Measurements from ENCODE around the gene ADAM30. TPM values are rescaled to one million over a fixed set of nuclear protein-coding genes. Genes with fewer than 3 reads are reported as not detected.
"Not testable (repeated sequence)": the region's sequence is repeated elsewhere in the genome, so short reads cannot be mapped to it uniquely, and the experiment has no call there.

The ADAM30 gene
- total RNA-seq, 1 donor from 2014 or later, result not detected

- DNase-seq (ENCODE audit: low spot score), result no peak
Observed at GRCh38 chr1:119879510-119880434, 16.5 kb downstream of the ADAM30 start.

GRCh38 chr1:119878171-119878570, 18.1 kb downstream of the ADAM30 start:
- no peak for DNase-seq (ENCODE audit: low spot score)

GRCh38 chr1:119874186-119874585, 22.1 kb downstream of the ADAM30 start:
- DNase-seq (ENCODE audit: low spot score), result no peak

GRCh38 chr1:119873135-119874015, 22.9 kb downstream of the ADAM30 start:
- DNase-seq (ENCODE audit: low spot score), result no peak

DNA sequence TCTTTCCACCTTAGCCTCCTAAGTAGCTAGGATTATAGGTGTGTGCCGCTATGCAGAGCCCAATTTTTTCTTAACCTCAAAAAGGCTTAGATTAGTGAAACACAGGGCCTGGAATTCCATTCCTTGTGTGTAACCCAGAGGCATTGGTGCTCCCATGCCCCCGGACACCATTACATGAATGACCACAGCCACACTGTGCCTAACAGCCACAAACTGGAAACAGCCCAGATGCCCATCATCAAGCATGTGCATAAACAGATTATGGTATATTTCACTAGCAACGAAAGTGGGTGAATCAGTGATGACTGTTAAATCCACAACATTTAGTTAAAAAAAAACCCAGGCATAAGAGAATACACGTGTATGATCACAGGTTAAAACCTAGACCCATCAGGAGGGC, 24.4 kb downstream of the ADAM30 start:
- DNase-seq (ENCODE audit: low spot score), result no peak

- DNase-seq (ENCODE audit: low spot score), result peak; percentile 91
Observed at GRCh38 chr1:119870917-119871596, 25.3 kb downstream of the ADAM30 start.

DNA sequence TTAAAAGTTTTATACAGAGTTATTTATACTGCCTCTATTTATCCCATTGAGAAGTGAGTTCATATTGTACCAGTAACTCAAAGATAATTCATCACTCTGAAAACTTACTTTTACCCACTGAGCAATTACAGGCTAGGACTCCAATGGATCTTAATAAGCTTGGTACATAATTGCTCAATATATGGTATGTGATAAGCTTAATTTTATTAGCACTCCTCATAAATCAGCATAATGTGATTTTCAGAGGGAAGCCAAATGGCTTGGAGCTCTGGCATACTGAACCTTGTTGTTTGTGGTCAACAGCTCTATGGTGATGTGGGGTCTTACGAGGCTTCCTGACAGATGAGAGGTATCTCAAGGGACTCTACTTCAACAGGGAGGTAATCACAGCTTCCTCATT, 26.3 kb downstream of the ADAM30 start:
- DNase-seq (ENCODE audit: low spot score), result no peak

GRCh38 chr1:119868176-119868575, 28.1 kb downstream of the ADAM30 start:
- DNase-seq (ENCODE audit: low spot score), result no peak

GRCh38 chr1:119866451-119866850, 29.9 kb downstream of the ADAM30 start:
- no peak for DNase-seq (ENCODE audit: low spot score)

DNA sequence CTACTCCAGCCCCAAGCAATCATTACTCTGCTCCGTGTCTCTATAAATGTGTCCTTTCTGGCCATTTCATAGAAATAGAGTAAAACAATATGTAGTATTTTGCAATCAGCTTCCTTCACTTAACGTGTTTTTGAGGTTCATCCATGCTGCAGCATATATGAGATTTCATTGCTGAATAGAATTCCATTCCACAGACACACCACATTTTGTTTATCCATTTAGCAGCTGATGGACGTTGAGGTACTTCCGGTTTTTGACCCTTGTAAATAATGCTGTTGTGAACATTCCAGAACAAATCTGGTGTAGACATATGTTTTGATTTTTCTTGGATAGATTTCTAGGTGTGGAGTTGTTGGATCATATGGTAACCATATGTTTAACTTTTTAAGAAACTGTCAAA, 30.7 kb downstream of the ADAM30 start:
- no peak for DNase-seq (ENCODE audit: low spot score)

DNA sequence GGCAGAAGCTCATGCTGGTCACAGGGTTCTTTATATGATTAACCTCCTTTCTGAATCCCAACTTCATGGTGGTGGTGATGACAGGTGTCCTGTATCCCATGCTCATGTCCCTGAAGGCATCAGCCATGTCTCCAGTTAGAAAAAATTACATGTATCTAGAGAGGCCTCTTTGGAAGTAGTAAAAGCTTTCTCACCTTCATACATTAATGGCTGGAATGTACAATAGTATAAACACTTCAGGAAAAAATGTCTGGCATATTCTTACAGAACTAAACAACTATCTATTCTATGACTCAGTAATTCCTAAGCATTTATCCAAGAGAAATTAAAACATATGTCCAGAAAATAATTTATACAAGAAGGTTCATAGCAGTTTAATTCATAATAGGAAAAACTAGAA, 34.0 kb downstream of the ADAM30 start:
- DNase-seq (ENCODE audit: low spot score), result no peak

DNA sequence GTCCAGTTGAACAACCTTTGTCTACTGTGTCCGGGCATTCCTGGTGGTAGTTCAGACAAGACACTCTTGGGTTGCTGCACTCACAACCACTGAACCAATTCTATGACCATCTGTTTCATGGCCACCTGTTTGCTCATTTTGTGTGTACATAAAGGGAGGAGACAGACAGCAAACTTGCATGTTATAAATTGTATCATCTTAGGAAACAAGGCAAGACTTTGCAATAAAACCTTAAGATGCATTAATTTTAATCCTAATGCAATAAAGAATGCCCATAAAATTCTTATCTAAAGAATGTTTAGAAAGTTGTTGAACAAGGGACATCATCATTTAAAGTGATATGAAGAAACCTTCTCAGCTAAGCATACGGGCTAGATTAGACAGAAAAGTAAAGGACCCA, 34.8 kb downstream of the ADAM30 start:
- no peak for DNase-seq (ENCODE audit: low spot score)

DNA sequence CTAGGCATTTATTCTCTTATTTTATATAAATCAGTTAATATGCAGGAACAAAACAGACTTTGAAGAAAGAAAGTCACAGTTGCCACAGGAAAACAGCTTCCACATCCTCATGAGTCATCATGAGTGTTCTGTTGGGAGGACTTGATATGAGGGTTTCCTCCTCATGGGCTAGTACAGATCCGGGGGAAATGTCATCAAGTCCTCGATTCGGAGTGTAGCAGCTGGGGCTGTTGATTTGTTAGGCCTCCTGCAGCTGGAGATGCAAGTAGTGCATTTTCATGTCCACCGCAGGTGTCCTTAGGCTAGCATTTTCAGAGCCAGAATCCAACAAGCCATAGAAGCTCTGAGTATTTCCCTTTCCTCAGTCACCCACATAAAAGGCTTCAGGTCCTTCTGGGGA, 36.7 kb downstream of the ADAM30 start:
- no peak for DNase-seq (ENCODE audit: low spot score)

DNA sequence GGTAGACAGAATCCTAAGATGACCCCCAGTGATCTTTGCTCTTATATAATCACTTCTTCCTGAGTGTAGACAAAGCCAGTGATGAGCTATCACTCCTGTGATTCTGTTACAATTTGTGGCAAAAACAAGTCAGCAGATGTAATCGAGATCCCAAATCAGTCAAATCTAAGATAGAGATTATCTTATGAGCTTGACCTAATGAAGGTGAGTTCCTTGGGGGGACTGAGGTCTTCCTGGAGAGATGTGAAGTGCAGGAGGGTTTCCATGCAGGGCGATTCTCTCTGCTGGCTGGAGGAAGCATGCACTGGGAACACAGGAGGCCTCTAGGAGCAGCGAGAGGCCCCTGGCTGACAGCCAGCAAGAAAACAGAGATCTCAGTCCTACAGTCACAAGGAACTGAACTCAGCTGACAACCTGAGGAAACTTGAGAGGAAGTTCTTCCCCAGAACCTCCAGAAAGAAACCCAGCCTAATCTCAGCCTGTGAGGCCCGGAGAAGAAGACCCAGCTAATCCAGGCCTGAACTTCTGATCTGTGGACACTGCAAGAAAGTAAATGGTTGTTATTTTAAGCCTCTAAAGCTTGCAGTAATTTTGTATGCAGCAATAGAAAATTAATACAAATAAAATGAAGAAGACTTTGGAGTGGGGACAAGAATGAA, 37.6 kb downstream of the ADAM30 start:
- DNase-seq (ENCODE audit: low spot score), result not testable (repeated sequence)

- DNase-seq (ENCODE audit: low spot score), result no peak
Observed at GRCh38 chr1:119858126-119858525, 38.2 kb downstream of the ADAM30 start.

DNA sequence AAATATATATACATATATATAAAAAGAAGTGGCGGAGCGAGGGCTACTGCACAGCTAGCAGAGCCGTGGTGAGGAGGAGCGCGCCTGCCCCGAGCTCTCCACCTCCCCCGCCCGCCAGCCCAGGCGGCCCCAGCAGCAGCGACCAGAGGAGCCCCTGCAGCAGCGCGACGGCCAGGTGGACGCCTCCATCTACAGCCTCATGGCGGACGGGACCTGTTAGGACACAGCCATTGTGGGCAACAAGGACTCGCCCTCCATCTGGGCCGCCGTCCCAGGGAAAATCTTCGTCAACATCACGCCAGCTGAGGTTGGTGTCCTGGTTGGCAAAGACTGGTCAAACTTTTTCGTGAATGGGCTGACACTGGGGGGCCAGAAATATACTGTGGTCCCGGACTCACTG, 43.2 kb downstream of the ADAM30 start:
- DNase-seq (ENCODE audit: low spot score), result no peak

DNA sequence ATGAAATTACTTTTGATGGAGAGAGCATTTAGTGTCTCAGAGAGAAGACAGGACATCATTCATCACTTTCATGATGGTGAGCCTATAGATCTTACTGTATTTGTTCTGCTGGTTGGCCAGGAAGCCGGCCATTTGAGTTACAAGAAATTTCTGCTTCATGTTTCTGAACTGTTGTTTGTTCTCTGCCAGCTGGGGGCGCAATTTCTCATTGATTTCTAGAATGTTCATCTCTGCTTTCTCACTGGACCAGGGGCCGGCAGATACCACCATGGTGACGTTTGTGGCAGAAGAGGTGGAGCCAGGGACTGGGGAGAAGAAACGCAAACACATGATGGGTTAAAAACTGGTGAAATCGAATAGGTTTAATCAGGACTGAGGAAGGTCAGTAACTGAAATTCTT, 52.1 kb downstream of the ADAM30 start:
- not testable (repeated sequence) for DNase-seq (ENCODE audit: low spot score)

All from mesenteric fat pad (tissue), 1 donor.